Activated T-cell treated with anti-CD3 and anti-CD28 coated beads for 1 hour (primary cell): ENCODE results near the gene BBS1.

Experiments
- DNase-seq: peaks from one replicate; pipeline ENCODE4 v3.0.0-alpha.2; 2020; ENCODE audit warnings: low read depth

The BBS1 gene

GRCh38 chr11:66550887-66551286 is 40.5 kb downstream of the BBS1 start:
- no peak for DNase-seq

GRCh38 chr11:66554602-66555001 is 44.2 kb downstream of the BBS1 start:
- DNase-seq, result no peak

- no peak for DNase-seq
Observed at GRCh38 chr11:66555416-66555815, 45.0 kb downstream of the BBS1 start.

- no peak for DNase-seq
Observed at GRCh38 chr11:66556086-66556485, 45.7 kb downstream of the BBS1 start.

- DNase-seq, result no peak
Observed at GRCh38 chr11:66557733-66558326, 47.4 kb downstream of the BBS1 start.

- no peak for DNase-seq
Observed at GRCh38 chr11:66559142-66559865, 48.9 kb downstream of the BBS1 start.

- DNase-seq, result no peak
Observed at GRCh38 chr11:66559866-66560676, 49.6 kb downstream of the BBS1 start.

- DNase-seq, result no peak
Observed at GRCh38 chr11:66561178-66561974, 50.9 kb downstream of the BBS1 start.

GRCh38 chr11:66561975-66562248 is 51.5 kb downstream of the BBS1 start:
- DNase-seq, result no peak

- no peak for DNase-seq
Observed at GRCh38 chr11:66562275-66562674, 51.8 kb downstream of the BBS1 start.

GRCh38 chr11:66562907-66563583 is 52.6 kb downstream of the BBS1 start:
- DNase-seq, result no peak

- no peak for DNase-seq
Observed at GRCh38 chr11:66563832-66564231, 53.4 kb downstream of the BBS1 start.

- no peak for DNase-seq
Observed at GRCh38 chr11:66564538-66564937, 54.1 kb downstream of the BBS1 start.

GRCh38 chr11:66564984-66565383 is 54.5 kb downstream of the BBS1 start:
- DNase-seq, result no peak

- DNase-seq, result no peak
Observed at GRCh38 chr11:66566221-66566620, 55.8 kb downstream of the BBS1 start.

- no peak for DNase-seq
Observed at GRCh38 chr11:66567787-66568123, 57.3 kb downstream of the BBS1 start.

- peak; percentile 64 for DNase-seq
Observed at GRCh38 chr11:66568124-66568916, 57.9 kb downstream of the BBS1 start, which contains the start of gene CTSF. CTSF (minus strand) TSS chr11:66568606; CDS start chr11:66568486, 120 bp downstream.

GRCh38 chr11:66569076-66569475 is 58.6 kb downstream of the BBS1 start:
- no peak for DNase-seq

- no peak for DNase-seq
Observed at GRCh38 chr11:66570079-66570849, 59.8 kb downstream of the BBS1 start.

- DNase-seq, result no peak
Observed at GRCh38 chr11:66570850-66571180, 60.4 kb downstream of the BBS1 start.
